ENCODE data around the gene SLC9A1.

DNA sequence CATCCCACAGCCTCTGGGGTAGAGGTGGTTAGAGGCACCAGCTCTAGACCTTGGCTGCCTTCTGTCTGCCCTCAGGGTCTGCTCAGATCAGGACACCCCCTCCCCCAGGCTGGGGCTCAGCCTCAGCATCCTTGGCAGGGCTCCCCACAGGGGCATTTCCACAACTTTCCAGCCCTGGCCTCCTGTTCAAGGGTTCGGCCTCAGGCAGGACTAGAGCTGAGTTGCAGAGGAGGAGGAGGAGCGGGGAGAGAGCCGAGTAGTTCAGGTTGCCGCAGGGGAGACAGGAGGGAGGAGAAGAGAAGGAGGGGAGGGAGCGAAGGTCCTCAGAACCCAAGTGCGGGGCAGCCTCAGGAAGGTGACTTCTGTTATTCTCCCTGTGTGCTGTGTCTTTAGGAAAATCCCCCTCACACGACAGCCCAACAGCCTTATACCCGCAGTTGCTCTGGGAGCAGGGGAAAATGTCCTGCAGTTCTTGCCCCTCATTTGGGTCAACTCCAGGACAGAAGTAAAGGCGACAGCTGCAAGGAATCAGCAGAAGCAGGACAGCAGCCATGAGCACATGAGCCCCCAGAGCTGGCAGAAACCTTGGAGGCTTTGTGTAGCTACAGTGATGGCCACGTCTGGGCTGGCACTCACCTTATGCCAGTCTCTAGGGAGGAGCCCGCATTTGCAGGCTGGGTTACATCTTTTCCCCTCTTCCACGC is 95.8 kb downstream of the SLC9A1 start:
- TF ChIP-seq, protein P1, sequence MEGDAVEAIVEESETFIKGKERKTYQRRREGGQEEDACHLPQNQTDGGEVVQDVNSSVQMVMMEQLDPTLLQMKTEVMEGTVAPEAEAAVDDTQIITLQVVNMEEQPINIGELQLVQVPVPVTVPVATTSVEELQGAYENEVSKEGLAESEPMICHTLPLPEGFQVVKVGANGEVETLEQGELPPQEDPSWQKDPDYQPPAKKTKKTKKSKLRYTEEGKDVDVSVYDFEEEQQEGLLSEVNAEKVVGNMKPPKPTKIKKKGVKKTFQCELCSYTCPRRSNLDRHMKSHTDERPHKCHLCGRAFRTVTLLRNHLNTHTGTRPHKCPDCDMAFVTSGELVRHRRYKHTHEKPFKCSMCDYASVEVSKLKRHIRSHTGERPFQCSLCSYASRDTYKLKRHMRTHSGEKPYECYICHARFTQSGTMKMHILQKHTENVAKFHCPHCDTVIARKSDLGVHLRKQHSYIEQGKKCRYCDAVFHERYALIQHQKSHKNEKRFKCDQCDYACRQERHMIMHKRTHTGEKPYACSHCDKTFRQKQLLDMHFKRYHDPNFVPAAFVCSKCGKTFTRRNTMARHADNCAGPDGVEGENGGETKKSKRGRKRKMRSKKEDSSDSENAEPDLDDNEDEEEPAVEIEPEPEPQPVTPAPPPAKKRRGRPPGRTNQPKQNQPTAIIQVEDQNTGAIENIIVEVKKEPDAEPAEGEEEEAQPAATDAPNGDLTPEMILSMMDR (IDR thresholded peaks at IDR 0.05; ENCODE audit: borderline replicate concordance, extremely low read depth, low read length, poor library complexity, severe bottlenecking) = no peak
- no peak for TF ChIP-seq EZH2 (IDR thresholded peaks at IDR 0.05; ENCODE audit: borderline replicate concordance, low read depth, low read length, severe bottlenecking)

Data from DND-41 (cell line).